Endodermal cell (in vitro differentiated cells): Measurements from ENCODE around the gene NCOR1. TPM values are rescaled to one million over a fixed set of nuclear protein-coding genes. Genes with fewer than 3 reads are reported as not detected.
A peak's percentile ranks its signal among the peaks of the same experiment; 100 is the strongest.

Experiments
- DNase-seq: peaks from one replicate; pipeline ENCODE4 v3.0.0-alpha.2; 2017
- H3K27ac ChIP-seq: 2 replicates; pipeline ENCODE4 v1.5.1; 2013; ENCODE audit warnings: mild to moderate bottlenecking, low read depth, low read length, moderate library complexity
- H3K27me3 ChIP-seq: 2 replicates; pipeline ENCODE4 v1.6.1; 2013; ENCODE audit warnings: mild to moderate bottlenecking, low read length, moderate library complexity; ENCODE audit not compliant: insufficient read depth, control insufficient read depth, poor library complexity, severe bottlenecking
- H3K36me3 ChIP-seq: 2 replicates; pipeline ENCODE4 v1.7.0; 2013; ENCODE audit warnings: mild to moderate bottlenecking, low read length, moderate library complexity; ENCODE audit not compliant: control insufficient read depth, insufficient read depth
- H3K4me1 ChIP-seq: one replicate; pipeline ENCODE4 v1.7.0; 2013; ENCODE audit warnings: low read length; ENCODE audit not compliant: control insufficient read depth, insufficient read depth
- H3K4me3 ChIP-seq: 2 replicates; pipeline ENCODE4 v1.5.1; 2013; ENCODE audit warnings: mild to moderate bottlenecking, low read length, moderate library complexity
- H3K9ac ChIP-seq: 2 replicates; pipeline ENCODE4 v1.6.1; 2013; ENCODE audit warnings: mild to moderate bottlenecking, low read length, moderate library complexity; ENCODE audit not compliant: poor library complexity, severe bottlenecking; ENCODE audit errors: extremely low read depth
- H3K9me3 ChIP-seq: 2 replicates; pipeline ENCODE4 v1.6.1; 2013; ENCODE audit warnings: mild to moderate bottlenecking, low read length, moderate library complexity; ENCODE audit not compliant: control insufficient read depth
- H3K27ac Mint-ChIP-seq: 2 replicates; pipeline ENCODE4 v1.8.0; 2020; ENCODE audit warnings: mixed read lengths
- H3K27me3 Mint-ChIP-seq: 2 replicates; pipeline ENCODE4 v1.8.0; 2021; ENCODE audit warnings: mild to moderate bottlenecking, mixed read lengths; ENCODE audit not compliant: insufficient read depth
- H3K36me3 Mint-ChIP-seq: 2 replicates; pipeline ENCODE4 v1.8.0; 2020; ENCODE audit warnings: low read depth, mixed read lengths
- H3K4me1 Mint-ChIP-seq: 2 replicates; pipeline ENCODE4 v1.8.0; 2020; ENCODE audit warnings: mixed read lengths
- H3K4me3 Mint-ChIP-seq: 2 replicates; pipeline ENCODE4 v1.8.0; 2020; ENCODE audit warnings: mild to moderate bottlenecking, moderate library complexity, mixed read lengths
- H3K9me3 Mint-ChIP-seq: 2 replicates; pipeline ENCODE4 v1.8.0; 2020; ENCODE audit warnings: mild to moderate bottlenecking, mixed read lengths
- WGBS, 2 experiments: methylation state at CpG; one replicate each; pipeline versions ENCODE4 v1.1.5 to v1.1.7; 2013; ENCODE audit warnings: missing lambda C conversion rate in 2 of 2, mixed read lengths in 1 of 2; ENCODE audit not compliant: insufficient coverage in 1 of 2, insufficient read length in 1 of 2; 5-methylcytosine and 5-hydroxymethylcytosine counted together
- total RNA-seq, 2 donors: library from RNA; stranded (reverse); fragmentation: NEBNext Ultra II Directional in 1 of 2; extraction: Animal tissue kit (Norgen Biotek cat#: 25700) in 1 of 2; gene quantifications; 2 replicates in 1 of 2; 3 replicates in 1 of 2; pipeline ENCODE4 v1.2.1, GENCODE V29; 2021
- TF ChIP-seq, protein P1 (sequence below): fragments of 200-600 bp; sonication (generic); conservative IDR thresholded peaks from 2 replicates; pipeline ENCODE4 v1.5.0; 2021; ENCODE audit warnings: antibody characterized with exemption, mild to moderate bottlenecking

NCOR1 gene
- total RNA-seq, 2 donors from 2014 or later, result 112 to 141 TPM

DNA sequence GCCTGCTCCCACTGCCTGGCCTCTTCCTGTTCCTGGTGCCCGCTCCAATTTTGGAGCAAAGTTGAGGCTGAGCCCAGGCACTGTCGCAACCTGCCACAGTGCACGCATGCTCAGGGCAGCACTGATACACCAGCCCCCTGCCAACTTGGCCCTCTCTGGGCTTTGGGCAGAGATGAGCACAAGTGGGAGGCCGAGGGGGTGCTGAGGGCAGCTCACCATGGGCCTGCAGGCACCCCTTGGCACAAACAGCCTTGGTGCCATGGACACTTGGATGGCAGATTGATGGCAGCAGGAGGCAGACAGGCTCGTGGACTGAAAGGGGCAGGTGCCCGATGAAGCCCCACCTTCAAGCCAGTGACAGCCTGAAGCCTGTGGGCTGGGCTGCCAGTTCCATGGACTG lies 44.6 kb upstream of the NCOR1 start:
- Histone ChIP-seq H3K9me3 (peaks cover 5% of the 10 kb centered on the region), H3K4me1 (peaks cover 8% of the 10 kb centered on the region), H3K36me3 (peaks cover 8% of the 10 kb centered on the region), H3K27me3 (no peaks in the 10 kb centered on the region), H3K9ac (no peak overlapping the region), H3K4me3 (no peak overlapping the region), H3K27ac (no peak overlapping the region)
- peaks cover 9% of the 10 kb centered on the region for H3K36me3 Mint-ChIP-seq
- no peak overlapping the region for H3K27ac Mint-ChIP-seq
- no peaks in the 10 kb centered on the region for H3K9me3 Mint-ChIP-seq
- no peak overlapping the region for H3K4me3 Mint-ChIP-seq
- TF ChIP-seq, protein P1, sequence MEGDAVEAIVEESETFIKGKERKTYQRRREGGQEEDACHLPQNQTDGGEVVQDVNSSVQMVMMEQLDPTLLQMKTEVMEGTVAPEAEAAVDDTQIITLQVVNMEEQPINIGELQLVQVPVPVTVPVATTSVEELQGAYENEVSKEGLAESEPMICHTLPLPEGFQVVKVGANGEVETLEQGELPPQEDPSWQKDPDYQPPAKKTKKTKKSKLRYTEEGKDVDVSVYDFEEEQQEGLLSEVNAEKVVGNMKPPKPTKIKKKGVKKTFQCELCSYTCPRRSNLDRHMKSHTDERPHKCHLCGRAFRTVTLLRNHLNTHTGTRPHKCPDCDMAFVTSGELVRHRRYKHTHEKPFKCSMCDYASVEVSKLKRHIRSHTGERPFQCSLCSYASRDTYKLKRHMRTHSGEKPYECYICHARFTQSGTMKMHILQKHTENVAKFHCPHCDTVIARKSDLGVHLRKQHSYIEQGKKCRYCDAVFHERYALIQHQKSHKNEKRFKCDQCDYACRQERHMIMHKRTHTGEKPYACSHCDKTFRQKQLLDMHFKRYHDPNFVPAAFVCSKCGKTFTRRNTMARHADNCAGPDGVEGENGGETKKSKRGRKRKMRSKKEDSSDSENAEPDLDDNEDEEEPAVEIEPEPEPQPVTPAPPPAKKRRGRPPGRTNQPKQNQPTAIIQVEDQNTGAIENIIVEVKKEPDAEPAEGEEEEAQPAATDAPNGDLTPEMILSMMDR, result no peak
- WGBS, 2 experiments, result 93 to 100% methylated on average over 6 of the region's 6 CpGs
- peaks cover 10% of the 10 kb centered on the region for H3K4me1 Mint-ChIP-seq
- DNase-seq, result no peak
- no peaks in the 10 kb centered on the region for H3K27me3 Mint-ChIP-seq

DNA sequence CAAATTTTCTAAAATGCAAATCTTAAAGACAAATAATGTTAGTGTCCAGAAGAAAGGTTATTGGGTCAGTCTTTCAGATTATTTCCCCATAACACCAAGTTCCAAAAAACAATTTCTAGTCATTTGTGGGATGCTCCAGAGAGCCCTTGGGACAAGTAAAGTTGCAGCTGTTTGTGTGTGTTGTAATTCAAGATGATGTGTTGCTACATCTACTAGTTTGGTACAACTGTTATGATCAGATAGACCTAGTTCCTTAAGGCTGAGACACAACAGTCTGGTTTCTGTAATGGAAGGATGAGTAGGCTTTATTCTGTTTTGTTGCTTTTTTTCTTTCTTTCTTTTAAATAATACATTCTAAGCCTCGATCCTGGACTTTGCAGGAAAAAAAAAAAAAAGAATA lies 43.6 kb upstream of the NCOR1 start:
- no peaks in the 10 kb centered on the region for H3K27me3 ChIP-seq
- peaks cover 9% of the 10 kb centered on the region for H3K4me1 ChIP-seq
- no peak for DNase-seq
- WGBS, 2 experiments, result 100% methylated on average over 1 of the region's 1 CpG; no CpG with 5 or more reads in 1 of the 2 experiments
- peaks cover 8% of the 10 kb centered on the region for H3K36me3 ChIP-seq
- Mint-ChIP-seq H3K4me1 (peaks cover 12% of the 10 kb centered on the region), H3K27ac (no peak overlapping the region), H3K4me3 (no peak overlapping the region), H3K9me3 (no peaks in the 10 kb centered on the region), H3K27me3 (no peaks in the 10 kb centered on the region), H3K36me3 (peaks cover 11% of the 10 kb centered on the region)
- H3K9me3 ChIP-seq, result peaks cover 6% of the 10 kb centered on the region
- no peak overlapping the region for H3K9ac ChIP-seq
- no peak overlapping the region for H3K27ac ChIP-seq
- no peak overlapping the region for H3K4me3 ChIP-seq
- TF ChIP-seq, protein P1, result no peak

DNA sequence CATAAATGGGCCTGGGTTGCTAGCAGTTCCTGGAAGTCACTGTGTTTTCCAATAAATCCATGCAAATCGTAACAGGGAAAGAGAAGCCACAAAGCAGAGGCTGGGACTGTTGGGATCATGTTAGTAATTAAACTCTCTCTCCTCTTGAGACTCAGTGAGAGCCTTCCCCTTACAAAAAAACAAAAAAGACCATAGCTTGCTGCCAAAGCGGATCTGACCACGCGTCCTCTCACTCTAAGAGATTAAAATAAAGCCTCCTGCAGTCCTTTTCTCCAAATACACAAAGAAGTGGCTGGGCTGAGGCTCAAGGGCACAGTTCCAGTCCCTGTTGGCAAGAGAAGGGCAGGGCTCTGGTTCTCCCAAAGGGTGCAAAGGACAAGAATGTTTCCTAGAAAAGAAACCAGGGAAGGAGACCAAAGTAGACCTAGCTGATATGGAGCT lies 40.2 kb upstream of the NCOR1 start:
- Histone ChIP-seq H3K36me3 (peaks cover 6% of the 10 kb centered on the region), H3K4me3 (peak overlapping the region; percentile 66), H3K4me1 (peaks cover 9% of the 10 kb centered on the region), H3K27me3 (no peaks in the 10 kb centered on the region), H3K9ac (peak overlapping the region; percentile 3), H3K27ac (peak overlapping the region; percentile 84), H3K9me3 (peaks cover 8% of the 10 kb centered on the region)
- peak overlapping the region; percentile 74 for H3K27ac Mint-ChIP-seq
- no peaks in the 10 kb centered on the region for H3K9me3 Mint-ChIP-seq
- WGBS, 2 experiments, result 6 to 31% methylated on average over 3 to 4 of the region's 4 CpGs
- peaks cover 17% of the 10 kb centered on the region for H3K36me3 Mint-ChIP-seq
- no peaks in the 10 kb centered on the region for H3K27me3 Mint-ChIP-seq
- peaks cover 12% of the 10 kb centered on the region for H3K4me1 Mint-ChIP-seq
- H3K4me3 Mint-ChIP-seq, result no peak overlapping the region
- peak; percentile 72 for DNase-seq
- TF ChIP-seq, protein P1, result no peak
